HG03571 (cell line): ENCODE measurements around the gene ARL4D.
A peak's percentile ranks its signal among the peaks of the same experiment; 100 is the strongest.
"Not testable (repeated sequence)": the region's sequence is repeated elsewhere in the genome, so short reads cannot be mapped to it uniquely, and the experiment has no call there.

Experiments used
- ATAC-seq: cut with Tn5 transposase; IDR thresholded peaks from one replicate; pipeline ENCODE4 v1.9.1; 2021; ENCODE audit not compliant: unreplicated experiment

The ARL4D gene

GRCh38 chr17:43398724-43399595 lies at the start of gene ARL4D:
Gene ARL4D, plus strand, starts transcription at chr17:43398993. Its CDS starts 740 bp downstream, at chr17:43399733.
- ATAC-seq = no peak

GRCh38 chr17:43349142-43349541 lies 49.7 kb upstream of the ARL4D start:
- no peak for ATAC-seq

GRCh38 chr17:43350888-43351361 lies 47.9 kb upstream of the ARL4D start:
- ATAC-seq = no peak

- ATAC-seq = no peak
Observed at GRCh38 chr17:43351691-43352090, 47.1 kb upstream of the ARL4D start.

- ATAC-seq = no peak
Observed at GRCh38 chr17:43352579-43353331, 46.0 kb upstream of the ARL4D start.

- no peak for ATAC-seq
Observed at GRCh38 chr17:43353393-43353792, 45.4 kb upstream of the ARL4D start.

- no peak for ATAC-seq
Observed at GRCh38 chr17:43354371-43354770, 44.4 kb upstream of the ARL4D start.

- ATAC-seq = no peak
Observed at GRCh38 chr17:43356450-43356849, 42.3 kb upstream of the ARL4D start.

GRCh38 chr17:43356999-43357398 lies 41.8 kb upstream of the ARL4D start:
- ATAC-seq = no peak

DNA sequence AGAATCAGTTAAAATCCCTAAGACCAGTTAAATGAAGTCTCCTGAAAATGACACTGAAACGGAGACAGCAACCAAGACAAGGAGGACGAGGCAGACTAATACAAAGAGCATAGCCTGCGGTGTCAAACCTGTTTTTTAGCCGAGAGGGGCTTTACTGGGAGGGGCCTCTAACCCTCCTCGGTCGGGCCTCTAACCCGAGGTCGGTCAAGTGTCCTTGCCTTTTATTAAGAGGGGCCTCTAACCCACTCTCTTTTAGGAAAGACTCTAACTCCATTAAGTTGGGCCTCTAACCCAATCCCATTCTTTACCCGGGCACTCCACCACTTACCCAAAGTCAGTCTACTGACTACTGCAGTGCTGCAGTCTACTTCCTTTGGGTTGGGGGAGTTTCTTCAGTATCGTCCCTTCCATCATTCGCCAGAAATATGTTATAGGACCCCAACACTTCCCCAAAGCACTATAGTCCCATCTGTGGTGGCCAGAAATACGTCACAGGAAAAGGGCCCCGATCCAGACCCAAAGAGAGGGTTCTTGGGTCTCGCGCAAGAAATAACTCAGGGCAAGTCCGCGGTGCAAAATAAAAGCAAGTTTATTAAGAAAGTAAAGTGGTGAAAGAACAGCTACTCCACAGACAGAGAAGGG lies 39.2 kb upstream of the ARL4D start:
- ATAC-seq = no peak

- ATAC-seq = peak; percentile 20
Observed at GRCh38 chr17:43360376-43360738, 38.4 kb upstream of the ARL4D start.

GRCh38 chr17:43360739-43361505 lies 37.9 kb upstream of the ARL4D start:
- ATAC-seq = peak; percentile 83

DNA sequence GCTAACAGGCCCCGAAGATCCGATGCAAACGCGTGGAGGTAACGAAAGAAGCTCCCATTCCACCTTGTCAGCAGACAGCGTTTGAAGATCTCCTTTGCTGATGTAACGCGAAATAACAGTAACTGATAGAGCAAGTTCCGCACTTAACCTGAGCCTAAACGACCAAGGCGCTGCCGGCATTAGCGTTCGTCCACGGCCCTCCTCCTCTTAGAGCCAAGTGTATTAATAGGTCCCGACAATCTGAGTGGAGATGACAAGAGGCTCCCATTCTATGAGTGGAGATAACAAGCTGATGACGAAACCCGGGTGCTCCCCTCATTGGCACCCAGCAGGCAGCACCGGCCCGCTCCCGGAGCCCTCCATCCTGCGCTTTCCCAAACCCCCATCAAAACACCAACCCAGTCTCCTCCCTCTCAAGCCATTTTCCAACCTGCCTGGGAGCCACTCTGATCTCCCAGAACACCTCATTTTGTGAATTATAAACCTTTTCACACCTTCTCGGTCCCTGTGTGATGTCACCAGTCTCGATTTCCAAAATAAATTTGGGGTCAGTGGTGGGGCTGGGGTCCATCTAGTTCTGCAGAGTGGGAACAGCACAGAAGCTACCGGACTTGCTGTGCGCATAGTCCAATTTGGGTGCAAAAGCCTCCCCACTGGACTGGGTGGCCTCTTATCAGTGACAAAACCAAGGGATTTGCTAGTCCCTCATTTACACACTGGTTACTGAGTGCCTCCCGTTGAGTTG lies 35.4 kb upstream of the ARL4D start:
- ATAC-seq = no peak

- ATAC-seq = no peak
Observed at GRCh38 chr17:43363926-43364285, 34.9 kb upstream of the ARL4D start.

DNA sequence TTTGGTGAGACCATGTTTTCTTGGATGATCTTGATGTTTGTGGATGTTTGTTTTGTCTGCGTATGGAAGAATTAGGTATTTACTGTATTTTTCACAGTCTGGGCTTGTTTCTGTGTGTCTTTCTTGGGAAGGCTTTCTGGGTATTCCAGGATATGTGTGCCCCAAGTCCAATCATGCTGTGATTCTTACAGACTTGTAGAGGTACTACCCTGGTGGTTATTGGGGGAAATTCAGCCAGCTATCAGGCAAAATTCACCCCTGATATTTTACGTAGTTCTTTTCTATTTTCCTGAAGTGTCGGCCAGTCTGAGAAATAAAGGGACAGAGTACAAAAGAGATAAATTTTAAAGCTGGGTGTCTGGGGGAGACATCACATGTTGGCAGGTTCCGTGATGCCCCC lies 33.4 kb upstream of the ARL4D start:
- ATAC-seq = no peak

- not testable (repeated sequence) for ATAC-seq
Observed at GRCh38 chr17:43365921-43366320, 32.9 kb upstream of the ARL4D start.

DNA sequence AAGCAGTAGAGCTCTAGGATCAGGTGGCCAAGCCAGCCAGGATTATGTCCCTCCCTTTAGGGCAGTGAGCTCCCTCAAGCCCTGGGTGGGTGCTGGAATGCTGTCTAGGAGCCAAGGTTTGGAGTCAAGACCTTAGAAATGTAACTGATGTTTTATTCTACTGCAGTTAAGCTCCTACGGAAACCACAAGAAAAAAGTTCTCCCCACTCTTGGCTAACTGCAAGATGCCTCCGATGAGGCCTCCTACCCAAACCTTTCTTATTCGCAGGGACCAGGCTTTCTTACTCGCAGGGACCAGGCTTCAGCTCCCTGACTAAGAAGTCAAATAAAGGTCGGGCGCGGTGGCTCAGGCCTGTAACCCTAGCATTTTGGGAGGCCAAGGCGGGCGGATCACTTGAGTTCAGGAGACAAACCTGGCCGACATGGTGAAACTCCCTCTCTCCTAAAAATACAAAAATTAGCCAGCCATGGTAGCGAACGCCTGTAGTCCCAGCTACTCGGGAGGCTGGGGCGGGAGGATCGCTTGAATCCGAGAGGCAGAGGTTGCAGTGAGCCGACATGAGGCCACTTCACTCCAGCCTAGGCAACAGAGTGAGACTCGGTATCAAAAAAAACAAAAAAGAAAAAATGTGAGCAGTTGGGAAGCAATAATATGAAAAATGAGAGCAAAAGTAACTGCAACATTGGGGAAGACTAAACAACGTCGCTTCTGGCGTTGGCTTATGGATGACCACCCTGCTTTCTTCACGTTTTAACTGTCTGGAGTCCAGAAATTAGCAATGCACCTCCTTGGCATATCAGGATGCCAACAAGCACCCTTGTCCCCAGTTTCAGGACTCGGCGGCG lies 31.7 kb upstream of the ARL4D start:
- no peak for ATAC-seq

DNA sequence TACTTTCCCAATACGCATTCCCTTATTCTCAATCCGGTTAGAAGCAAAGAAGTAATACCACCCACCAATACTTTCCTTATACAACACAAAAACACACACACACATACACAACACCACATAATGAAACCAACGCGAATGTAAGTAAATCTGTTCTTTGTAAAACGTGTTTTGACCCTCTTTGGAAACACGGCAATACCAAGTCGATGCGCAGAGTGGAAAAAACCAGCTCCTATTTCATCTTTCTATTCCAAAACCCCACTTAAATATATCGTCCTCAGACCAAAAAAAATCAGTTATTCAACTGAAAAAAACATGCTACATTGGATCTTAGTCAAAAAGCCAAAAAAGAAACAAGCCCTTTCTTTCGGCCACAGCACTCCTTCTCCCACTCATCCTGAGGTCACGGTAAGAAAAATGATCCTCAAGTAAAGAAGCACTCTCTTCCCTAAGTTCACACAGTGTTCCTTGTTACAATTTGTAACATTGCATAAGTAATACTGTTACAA lies 31.0 kb upstream of the ARL4D start:
- ATAC-seq = no peak
